H9 (cell line): ENCODE data around the gene NCCRP1. TPM values are rescaled to one million over a fixed set of nuclear protein-coding genes. Genes with fewer than 3 reads are reported as not detected.

ENCODE experiments used
- DNase-seq: peaks from one replicate; pipeline ENCODE4 v3.0.0-alpha.2; 2017
- H2AFZ ChIP-seq: one replicate; pipeline ENCODE4 v1.6.1; 2013; ENCODE audit warnings: mild to moderate bottlenecking, low read length, control low read depth, moderate library complexity
- H2AK5ac ChIP-seq: 2 replicates; pipeline ENCODE4 v1.6.1; 2013; ENCODE audit warnings: low read length, control low read depth, mixed read lengths; ENCODE audit not compliant: insufficient read length
- H2BK120ac ChIP-seq: one replicate; pipeline ENCODE4 v1.6.1; 2013; ENCODE audit warnings: low read depth, mild to moderate bottlenecking, low read length, control low read depth, inconsistent platforms; ENCODE audit not compliant: poor library complexity, severe bottlenecking
- H2BK12ac ChIP-seq: 2 replicates; pipeline ENCODE4 v1.6.1; 2013; ENCODE audit warnings: low read length, control low read depth, mixed read lengths, low read depth; ENCODE audit not compliant: insufficient read length
- H2BK15ac ChIP-seq: 2 replicates; pipeline ENCODE4 v1.6.1; 2013; ENCODE audit warnings: low read depth, low read length, control low read depth
- H2BK20ac ChIP-seq: one replicate; pipeline ENCODE4 v1.6.1; 2013; ENCODE audit warnings: low read depth, mild to moderate bottlenecking, low read length, control low read depth, inconsistent platforms; ENCODE audit not compliant: poor library complexity, severe bottlenecking
- H2BK5ac ChIP-seq: 2 replicates; pipeline ENCODE4 v1.6.1; 2013; ENCODE audit warnings: low read length, control low read depth, mixed read lengths; ENCODE audit not compliant: insufficient read length
- H3K14ac ChIP-seq: 2 replicates; pipeline ENCODE4 v1.6.1; 2013; ENCODE audit warnings: low read length, control low read depth; ENCODE audit not compliant: insufficient read depth
- H3K18ac ChIP-seq: 2 replicates; pipeline ENCODE4 v1.6.1; 2013; ENCODE audit warnings: low read depth, mild to moderate bottlenecking, mixed read lengths, low read length, control low read depth; ENCODE audit not compliant: insufficient read length
- H3K23ac ChIP-seq: 2 replicates; pipeline ENCODE4 v1.6.1; 2013; ENCODE audit warnings: low read length, control low read depth, mixed read lengths, low read depth; ENCODE audit not compliant: insufficient read length
- H3K23me2 ChIP-seq: 2 replicates; pipeline ENCODE4 v1.6.1; 2013; ENCODE audit warnings: low read depth, mild to moderate bottlenecking, mixed read lengths, low read length, control low read depth; ENCODE audit not compliant: insufficient read length, poor library complexity, severe bottlenecking
- H3K27ac ChIP-seq: 2 replicates; pipeline ENCODE4 v1.5.1; 2013; ENCODE audit warnings: low read length, control low read depth, mixed read lengths, low read depth; ENCODE audit not compliant: insufficient read length
- H3K27me3 ChIP-seq: 2 replicates; pipeline ENCODE4 v1.6.1; 2013; ENCODE audit warnings: low read length, control low read depth, inconsistent platforms; ENCODE audit not compliant: insufficient read depth
- H3K4ac ChIP-seq: 2 replicates; pipeline ENCODE4 v1.6.1; 2013; ENCODE audit warnings: low read depth, mild to moderate bottlenecking, control low read depth, inconsistent platforms, low read length, moderate library complexity
- H3K4me1 ChIP-seq: 2 replicates; pipeline ENCODE4 v1.6.1; 2013; ENCODE audit warnings: low read length, control low read depth, inconsistent platforms; ENCODE audit not compliant: insufficient read depth
- H3K4me2 ChIP-seq: 2 replicates; pipeline ENCODE4 v1.6.1; 2013; ENCODE audit warnings: low read length, control low read depth, mixed read lengths; ENCODE audit not compliant: insufficient read length, insufficient read depth
- H3K56ac ChIP-seq: 2 replicates; pipeline ENCODE4 v1.6.1; 2013; ENCODE audit warnings: low read depth, mild to moderate bottlenecking, mixed read lengths, low read length, control low read depth; ENCODE audit not compliant: insufficient read length
- H3K79me1 ChIP-seq: 2 replicates; pipeline ENCODE4 v1.6.1; 2013; ENCODE audit warnings: low read depth, mild to moderate bottlenecking, moderate library complexity, low read length, control low read depth, inconsistent platforms; ENCODE audit not compliant: insufficient read depth, poor library complexity, severe bottlenecking
- H3K79me2 ChIP-seq: 2 replicates; pipeline ENCODE4 v1.6.1; 2013; ENCODE audit warnings: low read length, control low read depth, inconsistent platforms; ENCODE audit not compliant: insufficient read depth
- H3K9ac ChIP-seq: 2 replicates; pipeline ENCODE4 v1.6.1; 2013; ENCODE audit warnings: low read length, control low read depth, mixed read lengths; ENCODE audit not compliant: insufficient read length; ENCODE audit errors: extremely low read depth
- H3K9me3 ChIP-seq: one replicate; pipeline ENCODE4 v1.6.1; 2013; ENCODE audit warnings: low read depth, low read length, inconsistent platforms; ENCODE audit not compliant: control insufficient read depth
- H3T11ph ChIP-seq: one replicate; pipeline ENCODE4 v1.6.1; 2013; ENCODE audit warnings: mild to moderate bottlenecking, low read length, control low read depth, inconsistent platforms
- H4K20me1 ChIP-seq: one replicate; pipeline ENCODE4 v1.6.1; 2013; ENCODE audit not compliant: control insufficient read depth, insufficient read length, insufficient read depth
- H4K5ac ChIP-seq: 2 replicates; pipeline ENCODE4 v1.6.1; 2013; ENCODE audit warnings: low read depth, mild to moderate bottlenecking, mixed read lengths, low read length, control low read depth; ENCODE audit not compliant: insufficient read length
- H4K8ac ChIP-seq: replicated peaks from 2 replicates; pipeline ENCODE4 v1.6.1; 2013; ENCODE audit warnings: low read length, control low read depth, mixed read lengths, low read depth; ENCODE audit not compliant: insufficient read length
- H4K91ac ChIP-seq: 2 replicates; pipeline ENCODE4 v1.6.1; 2013; ENCODE audit warnings: low read depth, mild to moderate bottlenecking, moderate library complexity, mixed read lengths, low read length, control low read depth; ENCODE audit not compliant: insufficient read length
- H3K27ac Mint-ChIP-seq, 3 experiments: 2 replicates in 2 of 3; 3 replicates in 1 of 3; pipeline ENCODE4 v1.8.0; 2020 to 2021; ENCODE audit warnings: mixed read lengths in 3 of 3, mild to moderate bottlenecking in 1 of 3, moderate library complexity in 1 of 3
- H3K27me3 Mint-ChIP-seq: 2 replicates; pipeline ENCODE4 v1.8.0; 2021; ENCODE audit warnings: low read depth, mild to moderate bottlenecking, moderate library complexity, mixed read lengths
- H3K36me3 Mint-ChIP-seq, 3 experiments: 2 replicates in 2 of 3; 3 replicates in 1 of 3; pipeline ENCODE4 v1.8.0; 2020 to 2021; ENCODE audit warnings: low read depth in 3 of 3, mixed read lengths in 3 of 3; ENCODE audit not compliant: insufficient read depth in 1 of 3
- H3K4me1 Mint-ChIP-seq, 2 experiments: 2 replicates each; pipeline ENCODE4 v1.8.0; 2020; ENCODE audit warnings: mixed read lengths in 2 of 2
- H3K4me3 Mint-ChIP-seq, 2 experiments: 2 replicates in 1 of 2; 3 replicates in 1 of 2; pipeline ENCODE4 v1.8.0; 2020 to 2021; ENCODE audit warnings: mild to moderate bottlenecking in 2 of 2, mixed read lengths in 2 of 2, moderate library complexity in 1 of 2
- H3K9me3 Mint-ChIP-seq, 2 experiments: 2 replicates in 1 of 2; 3 replicates in 1 of 2; pipeline ENCODE4 v1.8.0; 2020; ENCODE audit warnings: mild to moderate bottlenecking in 2 of 2, mixed read lengths in 2 of 2, moderate library complexity in 1 of 2
- WGBS: extraction: QIAGEN DNeasy Blood & Tissue Kit; methylation state at CpG from one replicate; pipeline ENCODE4 v1.1.7; 2013; ENCODE audit warnings: missing lambda C conversion rate, low lambda C conversion rate, mixed read lengths; ENCODE audit not compliant: insufficient read length; ENCODE audit errors: extremely low coverage; 5-methylcytosine and 5-hydroxymethylcytosine counted together
- total RNA-seq: library from RNA; stranded (reverse); gene quantifications from 2 replicates; pipeline ENCODE4 v1.2.1, GENCODE V29; 2021
- TF ChIP-seq, protein P1 (sequence below): fragments of 200-600 bp; sonication (generic); conservative IDR thresholded peaks from 3 replicates; pipeline ENCODE4 v1.8.0; 2021; ENCODE audit warnings: antibody characterized with exemption, mild to moderate bottlenecking

NCCRP1 gene
- total RNA-seq, 1 experiment from 2014 or later: 1.9 TPM

DNA sequence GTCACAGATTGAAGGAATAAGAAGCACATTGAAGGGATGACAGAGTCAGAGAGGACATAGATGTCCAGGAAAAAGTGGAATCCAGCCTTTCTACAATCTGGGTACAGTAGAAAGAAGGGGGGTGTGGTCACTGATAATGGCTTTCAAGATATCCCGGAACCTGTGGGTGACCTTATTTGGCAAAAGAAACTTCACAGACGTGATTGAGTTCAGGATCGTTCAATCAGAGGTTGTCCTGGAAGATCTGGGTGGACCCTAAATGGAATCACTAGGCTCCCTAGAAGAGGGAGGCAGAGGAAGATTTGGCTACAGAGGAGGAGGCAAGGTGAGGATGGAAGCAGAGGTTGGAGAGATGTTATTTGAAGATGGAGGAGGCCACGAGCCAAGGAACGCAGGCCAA, 20.3 kb downstream of the NCCRP1 start:
- Histone ChIP-seq H4K91ac (no peak overlapping the region), H2BK15ac (no peak overlapping the region), H2BK5ac (no peak overlapping the region), H3K9ac (no peak overlapping the region), H3K4me2 (no peak overlapping the region), H3K14ac (no peak overlapping the region), H4K8ac (no peak overlapping the region), H2BK12ac (no peak overlapping the region), H3K23ac (no peak overlapping the region), H3K27ac (no peak overlapping the region), H3K18ac (no peak overlapping the region), H3T11ph (no peak overlapping the region), H3K79me1 (no peaks in the 10 kb centered on the region), H2AFZ (no peak overlapping the region), H2BK20ac (no peak overlapping the region), H3K56ac (no peak overlapping the region), H3K9me3 (no peaks in the 10 kb centered on the region), H2AK5ac (no peak overlapping the region), H3K4ac (no peak overlapping the region), H3K4me1 (no peaks in the 10 kb centered on the region), H4K20me1 (no peaks in the 10 kb centered on the region), H3K23me2 (no peaks in the 10 kb centered on the region), H3K27me3 (peaks cover 2% of the 10 kb centered on the region; the same call in 1 of the 2 replicates), H4K5ac (no peak overlapping the region), H2BK120ac (no peak overlapping the region), H3K79me2 (no peaks in the 10 kb centered on the region)
- peaks cover 0 to 2% (median 0%) of the 10 kb centered on the region in 3 experiments; a peak in 2 of 7 replicates for H3K36me3 Mint-ChIP-seq
- H3K9me3 Mint-ChIP-seq: peaks cover 12 to 15% of the 10 kb centered on the region in 2 experiments
- H3K4me3 Mint-ChIP-seq: no peak overlapping the region
- no peaks in the 10 kb centered on the region for H3K4me1 Mint-ChIP-seq
- TF ChIP-seq, protein P1, sequence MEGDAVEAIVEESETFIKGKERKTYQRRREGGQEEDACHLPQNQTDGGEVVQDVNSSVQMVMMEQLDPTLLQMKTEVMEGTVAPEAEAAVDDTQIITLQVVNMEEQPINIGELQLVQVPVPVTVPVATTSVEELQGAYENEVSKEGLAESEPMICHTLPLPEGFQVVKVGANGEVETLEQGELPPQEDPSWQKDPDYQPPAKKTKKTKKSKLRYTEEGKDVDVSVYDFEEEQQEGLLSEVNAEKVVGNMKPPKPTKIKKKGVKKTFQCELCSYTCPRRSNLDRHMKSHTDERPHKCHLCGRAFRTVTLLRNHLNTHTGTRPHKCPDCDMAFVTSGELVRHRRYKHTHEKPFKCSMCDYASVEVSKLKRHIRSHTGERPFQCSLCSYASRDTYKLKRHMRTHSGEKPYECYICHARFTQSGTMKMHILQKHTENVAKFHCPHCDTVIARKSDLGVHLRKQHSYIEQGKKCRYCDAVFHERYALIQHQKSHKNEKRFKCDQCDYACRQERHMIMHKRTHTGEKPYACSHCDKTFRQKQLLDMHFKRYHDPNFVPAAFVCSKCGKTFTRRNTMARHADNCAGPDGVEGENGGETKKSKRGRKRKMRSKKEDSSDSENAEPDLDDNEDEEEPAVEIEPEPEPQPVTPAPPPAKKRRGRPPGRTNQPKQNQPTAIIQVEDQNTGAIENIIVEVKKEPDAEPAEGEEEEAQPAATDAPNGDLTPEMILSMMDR: no peak
- no CpG with 5 or more reads among the region's 5 CpGs for WGBS
- DNase-seq: no peak
- no peak overlapping the region for H3K27ac Mint-ChIP-seq
- peaks cover 47% of the 10 kb centered on the region for H3K27me3 Mint-ChIP-seq
